GM12801 (cell line): ENCODE measurements around the gene HYAL2.

Experiments
- TF ChIP-seq, protein P1 (sequence below): IDR thresholded peaks from one replicate; pipeline ENCODE4 v1.5.1; 2011; ENCODE audit warnings: control low read depth; ENCODE audit not compliant: insufficient read length; ENCODE audit errors: extremely low read depth

The HYAL2 gene

DNA sequence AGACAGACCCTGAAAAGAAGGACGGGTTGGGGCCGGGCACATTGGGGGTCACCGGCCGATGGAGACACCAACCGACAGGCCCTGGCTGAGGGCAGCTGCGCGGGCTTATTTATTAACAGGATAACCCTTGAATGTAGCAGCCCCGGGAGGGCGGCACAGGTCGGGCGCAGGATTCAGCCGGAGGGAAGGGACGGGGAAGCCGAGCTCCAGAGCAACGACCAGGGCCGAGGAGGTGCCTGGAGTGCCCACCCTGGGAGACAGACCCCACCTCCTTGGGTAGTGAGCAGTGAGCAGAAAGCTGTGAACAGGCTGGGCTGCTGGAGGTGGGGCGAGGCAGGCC, 45.8 kb downstream of the HYAL2 start:
- TF ChIP-seq, protein P1, sequence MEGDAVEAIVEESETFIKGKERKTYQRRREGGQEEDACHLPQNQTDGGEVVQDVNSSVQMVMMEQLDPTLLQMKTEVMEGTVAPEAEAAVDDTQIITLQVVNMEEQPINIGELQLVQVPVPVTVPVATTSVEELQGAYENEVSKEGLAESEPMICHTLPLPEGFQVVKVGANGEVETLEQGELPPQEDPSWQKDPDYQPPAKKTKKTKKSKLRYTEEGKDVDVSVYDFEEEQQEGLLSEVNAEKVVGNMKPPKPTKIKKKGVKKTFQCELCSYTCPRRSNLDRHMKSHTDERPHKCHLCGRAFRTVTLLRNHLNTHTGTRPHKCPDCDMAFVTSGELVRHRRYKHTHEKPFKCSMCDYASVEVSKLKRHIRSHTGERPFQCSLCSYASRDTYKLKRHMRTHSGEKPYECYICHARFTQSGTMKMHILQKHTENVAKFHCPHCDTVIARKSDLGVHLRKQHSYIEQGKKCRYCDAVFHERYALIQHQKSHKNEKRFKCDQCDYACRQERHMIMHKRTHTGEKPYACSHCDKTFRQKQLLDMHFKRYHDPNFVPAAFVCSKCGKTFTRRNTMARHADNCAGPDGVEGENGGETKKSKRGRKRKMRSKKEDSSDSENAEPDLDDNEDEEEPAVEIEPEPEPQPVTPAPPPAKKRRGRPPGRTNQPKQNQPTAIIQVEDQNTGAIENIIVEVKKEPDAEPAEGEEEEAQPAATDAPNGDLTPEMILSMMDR = no peak

- TF ChIP-seq, protein P1 = no peak
These were observed 46.4 kb downstream of the HYAL2 start for GRCh38 chr3:50275996-50276761.

DNA sequence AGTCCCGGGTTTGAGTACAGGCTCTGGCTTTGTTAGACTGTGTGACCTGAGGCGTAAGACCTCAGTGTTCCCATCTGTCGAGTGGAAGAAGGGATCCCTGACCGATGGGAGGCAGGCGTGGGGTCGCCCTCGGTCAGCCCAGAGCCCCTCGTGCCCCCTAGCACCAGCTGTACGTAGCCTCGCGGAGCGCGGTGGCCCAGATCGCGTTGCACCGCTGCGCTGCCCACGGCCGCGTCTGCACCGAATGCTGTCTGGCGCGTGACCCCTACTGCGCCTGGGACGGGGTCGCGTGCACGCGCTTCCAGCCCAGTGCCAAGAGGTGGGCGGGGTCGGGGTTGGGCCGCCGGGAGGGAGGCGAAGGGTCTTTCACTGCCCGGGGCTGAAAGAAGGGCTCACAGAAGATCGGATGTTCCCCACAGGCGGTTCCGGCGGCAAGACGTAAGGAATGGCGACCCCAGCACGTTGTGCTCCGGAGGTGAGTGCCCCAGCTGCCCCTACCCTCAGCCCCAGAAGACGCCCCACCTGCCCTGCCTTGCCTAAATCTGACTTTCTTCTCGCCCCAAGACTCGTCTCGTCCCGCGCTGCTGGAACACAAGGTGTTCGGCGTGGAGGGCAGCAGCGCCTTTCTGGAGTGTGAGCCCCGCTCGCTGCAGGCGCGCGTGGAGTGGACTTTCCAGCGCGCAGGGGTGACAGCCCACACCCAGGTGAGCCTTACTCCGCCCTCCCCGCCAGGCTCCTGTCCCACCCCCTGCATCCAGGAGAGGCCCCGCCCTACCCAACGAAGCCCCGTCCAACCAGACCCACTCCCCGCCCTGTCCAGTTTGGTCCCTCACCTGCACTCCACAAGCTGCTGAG, 47.2 kb downstream of the HYAL2 start:
- TF ChIP-seq, protein P1 = no peak

GRCh38 chr3:50274371-50275104, 48.0 kb downstream of the HYAL2 start:
- TF ChIP-seq, protein P1 = no peak

- TF ChIP-seq, protein P1 = no peak
These were observed 48.9 kb downstream of the HYAL2 start for GRCh38 chr3:50273689-50274065.

DNA sequence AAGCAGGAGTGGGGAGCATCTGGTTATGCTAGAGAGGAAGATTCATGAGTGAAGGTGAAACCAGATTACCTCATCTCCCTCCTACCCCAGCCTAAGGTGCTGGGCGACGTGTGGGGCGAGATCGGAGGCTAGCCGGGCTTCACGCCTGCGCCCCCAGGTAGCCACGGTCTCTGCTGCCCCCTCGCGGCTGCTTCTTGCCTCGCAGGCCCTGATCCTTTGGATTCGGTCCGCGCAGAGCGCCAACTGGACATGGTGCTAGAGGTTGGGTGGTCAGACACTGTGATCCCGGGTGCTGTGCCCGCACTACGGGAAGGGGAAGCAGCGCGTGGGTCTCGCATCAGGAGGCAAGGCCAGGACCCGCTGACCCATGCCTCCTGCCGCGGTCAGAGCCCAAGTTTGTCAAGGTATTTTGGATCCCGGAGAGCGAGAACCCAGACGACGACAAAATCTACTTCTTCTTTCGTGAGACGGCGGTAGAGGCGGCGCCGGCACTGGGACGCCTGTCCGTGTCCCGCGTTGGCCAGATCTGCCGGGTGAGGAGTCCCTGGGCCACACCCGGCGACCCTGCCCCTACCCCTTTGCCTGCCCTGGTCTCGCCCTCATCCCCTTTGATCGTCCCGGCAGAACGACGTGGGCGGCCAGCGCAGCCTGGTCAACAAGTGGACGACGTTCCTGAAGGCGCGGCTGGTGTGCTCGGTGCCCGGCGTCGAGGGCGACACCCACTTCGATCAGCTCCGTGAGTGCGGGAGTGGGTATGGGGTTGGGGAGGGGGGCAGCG, 49.4 kb downstream of the HYAL2 start:
- TF ChIP-seq, protein P1 = no peak
